K562 (cell line): ENCODE results near the gene SHFL. TPM values are rescaled to one million over a fixed set of nuclear protein-coding genes. Genes with fewer than 3 reads are reported as not detected.

ENCODE experiments used
- NFE2L1 ChIP-seq: fragments of 450-650 bp; IDR thresholded peaks from 2 replicates; pipeline ENCODE4 v1.6.1; 2016; ENCODE audit warnings: missing genetic modification characterization, low read depth, mild to moderate bottlenecking, missing compliant biosample characterization, moderate library complexity, borderline replicate concordance
- POLR3A ChIP-seq: IDR thresholded peaks from 2 replicates; pipeline ENCODE4 v1.6.1; 2011; ENCODE audit warnings: borderline replicate concordance, mild to moderate bottlenecking, moderate library complexity; ENCODE audit not compliant: insufficient read length, insufficient read depth; ENCODE audit errors: extremely low read depth
- RBM14 ChIP-seq: fragments of 200-400 bp; formaldehyde crosslinking; IDR thresholded peaks from 2 replicates; pipeline ENCODE4 v1.6.1; 2018; ENCODE audit warnings: low read depth, mild to moderate bottlenecking, low read length, moderate library complexity, borderline replicate concordance; ENCODE audit not compliant: insufficient read depth
- RBM15 ChIP-seq: fragments of 200-400 bp; formaldehyde crosslinking; IDR thresholded peaks from 2 replicates; pipeline ENCODE4 v1.6.1; 2018; ENCODE audit warnings: mild to moderate bottlenecking, low read length, moderate library complexity; ENCODE audit not compliant: insufficient read depth
- SMAD3 ChIP-seq: fragments of 450-650 bp; formaldehyde crosslinking; conservative IDR thresholded peaks from 2 replicates; pipeline ENCODE4 v1.4.0; 2020; ENCODE audit warnings: mild to moderate bottlenecking
- U2AF2 ChIP-seq: fragments of 200-400 bp; formaldehyde crosslinking; optimal IDR thresholded peaks from 2 replicates; pipeline ENCODE3; 2017; ENCODE audit warnings: low read depth, mild to moderate bottlenecking, low read length
- polyA plus RNA-seq, 8 experiments: library from polyadenylated mRNA; depleted of rRNA in 4 of 8; stranded (reverse) in 5 of 8; unstranded in 3 of 8; fragments of >200 nt; fragmentation: Nextera tagmentation in 2 of 8; fragmentation: Illumina TruSeq in 1 of 8; extraction: Ambion mirVana in 2 of 8; extraction: Trizol in 1 of 8; gene quantifications; 2 replicates each; pipeline versions ENCODE4 v1.2.1 to v1.2.3, GENCODE V29; 2011 to 2014; ENCODE audit warnings: inconsistent platforms in 1 of 8, missing spikeins in 1 of 8
- total RNA-seq, 7 experiments: library from RNA; depleted of rRNA in 6 of 7; stranded (reverse); fragments of >200 nt in 6 of 7; fragmentation: Illumina TruSeq in 2 of 7; extraction: Trizol in 2 of 7; gene quantifications; 2 replicates each; pipeline versions ENCODE4 v1.2.1 to v1.2.3, GENCODE V29; 2011 to 2021; ENCODE audit warnings: low replicate concordance in 1 of 7
- TF ChIP-seq, protein P1 (sequence below), 2 experiments: fragments of 450-650 bp in 1 of 2; sonication (generic) in 1 of 2; formaldehyde crosslinking in 1 of 2; IDR thresholded peaks; 2 replicates each; pipeline versions ENCODE4 v1.7.1 to v1.9.0; 2016 to 2022; ENCODE audit warnings: inconsistent platforms in 1 of 2, mild to moderate bottlenecking in 1 of 2, missing genetic modification reagents in 1 of 2
- TF ChIP-seq, protein P2 (sequence below): fragments of 450-650 bp; IDR thresholded peaks from 2 replicates; pipeline ENCODE4 v1.7.1; 2018; ENCODE audit warnings: mild to moderate bottlenecking, low read depth; ENCODE audit not compliant: partially characterized antibody
- TF ChIP-seq, protein P3 (sequence below), 2 experiments: fragments of 150-350 bp in 1 of 2; IDR thresholded peaks; 2 replicates each; pipeline ENCODE4 v1.6.1; 2012 to 2016; ENCODE audit warnings: low read depth in 2 of 2, low read length in 2 of 2, mild to moderate bottlenecking in 1 of 2, moderate library complexity in 1 of 2

SHFL gene
- total and polyA plus RNA-seq, 9 of the 15 experiments (the other 6 are each of a cell fraction or from before 2014, with no cell fraction given): 1.5 to 25.7 (median 13.0) TPM

DNA sequence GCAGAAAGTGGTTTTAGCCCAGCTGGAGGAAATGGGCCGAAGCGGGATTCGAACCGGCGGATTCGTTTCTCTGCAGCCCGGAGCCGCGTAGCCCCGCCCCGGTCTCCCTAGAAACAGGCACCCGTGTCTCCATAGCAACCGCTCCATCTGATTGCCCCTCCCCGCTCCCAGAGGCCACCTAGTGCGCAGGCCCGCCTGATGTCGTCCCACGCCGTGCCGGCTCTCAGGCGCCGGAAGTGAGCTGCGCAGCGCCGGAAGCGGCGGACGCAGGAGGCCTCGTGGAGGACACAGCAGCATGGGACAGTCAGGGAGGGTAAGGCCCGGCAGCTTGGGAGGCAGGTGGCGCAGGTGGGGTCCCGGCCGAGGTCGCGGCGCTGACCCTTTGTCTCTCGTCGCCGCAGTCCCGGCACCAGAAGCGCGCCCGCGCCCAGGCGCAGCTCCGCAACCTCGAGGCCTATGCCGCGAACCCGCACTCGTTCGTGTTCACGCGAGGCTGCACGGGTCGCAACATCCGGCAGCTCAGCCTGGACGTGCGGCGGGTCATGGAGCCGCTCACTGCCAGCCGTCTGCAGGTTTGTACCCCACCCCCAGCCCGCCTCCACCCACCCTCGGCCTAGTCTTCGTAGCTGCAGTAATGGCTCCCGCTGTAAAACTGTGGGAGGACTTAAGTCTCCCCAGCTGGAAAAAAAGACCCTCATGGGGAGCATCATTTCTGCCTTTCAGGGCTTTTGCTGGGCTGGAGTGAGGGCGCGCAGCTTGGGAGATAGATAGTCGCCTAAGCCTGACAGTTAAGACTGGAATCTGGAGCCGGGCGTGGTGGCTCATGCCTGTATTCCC is 20.2 kb downstream of the SHFL start, which contains the start of gene PPAN (continued):
- TF ChIP-seq, protein P1, sequence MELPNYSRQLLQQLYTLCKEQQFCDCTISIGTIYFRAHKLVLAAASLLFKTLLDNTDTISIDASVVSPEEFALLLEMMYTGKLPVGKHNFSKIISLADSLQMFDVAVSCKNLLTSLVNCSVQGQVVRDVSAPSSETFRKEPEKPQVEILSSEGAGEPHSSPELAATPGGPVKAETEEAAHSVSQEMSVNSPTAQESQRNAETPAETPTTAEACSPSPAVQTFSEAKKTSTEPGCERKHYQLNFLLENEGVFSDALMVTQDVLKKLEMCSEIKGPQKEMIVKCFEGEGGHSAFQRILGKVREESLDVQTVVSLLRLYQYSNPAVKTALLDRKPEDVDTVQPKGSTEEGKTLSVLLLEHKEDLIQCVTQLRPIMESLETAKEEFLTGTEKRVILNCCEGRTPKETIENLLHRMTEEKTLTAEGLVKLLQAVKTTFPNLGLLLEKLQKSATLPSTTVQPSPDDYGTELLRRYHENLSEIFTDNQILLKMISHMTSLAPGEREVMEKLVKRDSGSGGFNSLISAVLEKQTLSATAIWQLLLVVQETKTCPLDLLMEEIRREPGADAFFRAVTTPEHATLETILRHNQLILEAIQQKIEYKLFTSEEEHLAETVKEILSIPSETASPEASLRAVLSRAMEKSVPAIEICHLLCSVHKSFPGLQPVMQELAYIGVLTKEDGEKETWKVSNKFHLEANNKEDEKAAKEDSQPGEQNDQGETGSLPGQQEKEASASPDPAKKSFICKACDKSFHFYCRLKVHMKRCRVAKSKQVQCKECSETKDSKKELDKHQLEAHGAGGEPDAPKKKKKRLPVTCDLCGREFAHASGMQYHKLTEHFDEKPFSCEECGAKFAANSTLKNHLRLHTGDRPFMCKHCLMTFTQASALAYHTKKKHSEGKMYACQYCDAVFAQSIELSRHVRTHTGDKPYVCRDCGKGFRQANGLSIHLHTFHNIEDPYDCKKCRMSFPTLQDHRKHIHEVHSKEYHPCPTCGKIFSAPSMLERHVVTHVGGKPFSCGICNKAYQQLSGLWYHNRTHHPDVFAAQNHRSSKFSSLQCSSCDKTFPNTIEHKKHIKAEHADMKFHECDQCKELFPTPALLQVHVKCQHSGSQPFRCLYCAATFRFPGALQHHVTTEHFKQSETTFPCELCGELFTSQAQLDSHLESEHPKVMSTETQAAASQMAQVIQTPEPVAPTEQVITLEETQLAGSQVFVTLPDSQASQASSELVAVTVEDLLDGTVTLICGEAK (IDR thresholded peaks at IDR 0.05): peak; percentile 98
- TF ChIP-seq, protein P1 (CRISPR knock-in tag; IDR thresholded peaks at IDR 0.05): no peak
- TF ChIP-seq, protein P2, sequence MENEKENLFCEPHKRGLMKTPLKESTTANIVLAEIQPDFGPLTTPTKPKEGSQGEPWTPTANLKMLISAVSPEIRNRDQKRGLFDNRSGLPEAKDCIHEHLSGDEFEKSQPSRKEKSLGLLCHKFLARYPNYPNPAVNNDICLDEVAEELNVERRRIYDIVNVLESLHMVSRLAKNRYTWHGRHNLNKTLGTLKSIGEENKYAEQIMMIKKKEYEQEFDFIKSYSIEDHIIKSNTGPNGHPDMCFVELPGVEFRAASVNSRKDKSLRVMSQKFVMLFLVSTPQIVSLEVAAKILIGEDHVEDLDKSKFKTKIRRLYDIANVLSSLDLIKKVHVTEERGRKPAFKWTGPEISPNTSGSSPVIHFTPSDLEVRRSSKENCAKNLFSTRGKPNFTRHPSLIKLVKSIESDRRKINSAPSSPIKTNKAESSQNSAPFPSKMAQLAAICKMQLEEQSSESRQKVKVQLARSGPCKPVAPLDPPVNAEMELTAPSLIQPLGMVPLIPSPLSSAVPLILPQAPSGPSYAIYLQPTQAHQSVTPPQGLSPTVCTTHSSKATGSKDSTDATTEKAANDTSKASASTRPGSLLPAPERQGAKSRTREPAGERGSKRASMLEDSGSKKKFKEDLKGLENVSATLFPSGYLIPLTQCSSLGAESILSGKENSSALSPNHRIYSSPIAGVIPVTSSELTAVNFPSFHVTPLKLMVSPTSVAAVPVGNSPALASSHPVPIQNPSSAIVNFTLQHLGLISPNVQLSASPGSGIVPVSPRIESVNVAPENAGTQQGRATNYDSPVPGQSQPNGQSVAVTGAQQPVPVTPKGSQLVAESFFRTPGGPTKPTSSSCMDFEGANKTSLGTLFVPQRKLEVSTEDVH: peak; percentile 94
- no peak for TF ChIP-seq SMAD3 (CRISPR knock-in tag)
- TF ChIP-seq POLR3A: no peak
- no peak for TF ChIP-seq RBM14
- no peak for TF ChIP-seq U2AF2
- TF ChIP-seq RBM15: no peak
- no peak for TF ChIP-seq NFE2L1
- TF ChIP-seq, protein P3, sequence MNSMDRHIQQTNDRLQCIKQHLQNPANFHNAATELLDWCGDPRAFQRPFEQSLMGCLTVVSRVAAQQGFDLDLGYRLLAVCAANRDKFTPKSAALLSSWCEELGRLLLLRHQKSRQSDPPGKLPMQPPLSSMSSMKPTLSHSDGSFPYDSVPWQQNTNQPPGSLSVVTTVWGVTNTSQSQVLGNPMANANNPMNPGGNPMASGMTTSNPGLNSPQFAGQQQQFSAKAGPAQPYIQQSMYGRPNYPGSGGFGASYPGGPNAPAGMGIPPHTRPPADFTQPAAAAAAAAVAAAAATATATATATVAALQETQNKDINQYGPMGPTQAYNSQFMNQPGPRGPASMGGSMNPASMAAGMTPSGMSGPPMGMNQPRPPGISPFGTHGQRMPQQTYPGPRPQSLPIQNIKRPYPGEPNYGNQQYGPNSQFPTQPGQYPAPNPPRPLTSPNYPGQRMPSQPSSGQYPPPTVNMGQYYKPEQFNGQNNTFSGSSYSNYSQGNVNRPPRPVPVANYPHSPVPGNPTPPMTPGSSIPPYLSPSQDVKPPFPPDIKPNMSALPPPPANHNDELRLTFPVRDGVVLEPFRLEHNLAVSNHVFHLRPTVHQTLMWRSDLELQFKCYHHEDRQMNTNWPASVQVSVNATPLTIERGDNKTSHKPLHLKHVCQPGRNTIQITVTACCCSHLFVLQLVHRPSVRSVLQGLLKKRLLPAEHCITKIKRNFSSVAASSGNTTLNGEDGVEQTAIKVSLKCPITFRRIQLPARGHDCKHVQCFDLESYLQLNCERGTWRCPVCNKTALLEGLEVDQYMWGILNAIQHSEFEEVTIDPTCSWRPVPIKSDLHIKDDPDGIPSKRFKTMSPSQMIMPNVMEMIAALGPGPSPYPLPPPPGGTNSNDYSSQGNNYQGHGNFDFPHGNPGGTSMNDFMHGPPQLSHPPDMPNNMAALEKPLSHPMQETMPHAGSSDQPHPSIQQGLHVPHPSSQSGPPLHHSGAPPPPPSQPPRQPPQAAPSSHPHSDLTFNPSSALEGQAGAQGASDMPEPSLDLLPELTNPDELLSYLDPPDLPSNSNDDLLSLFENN (IDR thresholded peaks at IDR 0.05; ENCODE audit: low read depth in 2 of 2, low read length in 2 of 2): no peak
